Fibroblast of lung (primary cell): ENCODE data around the gene CHST8.

Experiments used
- CTCF ChIP-seq, 2 donors: IDR thresholded peaks in 1 of 2; conservative IDR thresholded peaks in 1 of 2; 1 replicate in 1 of 2; 2 replicates in 1 of 2; pipeline ENCODE4 v1.5.1; 2011 to 2012; ENCODE audit warnings: low read length in 2 of 2, control low read depth in 1 of 2, inconsistent platforms in 1 of 2, low read depth in 1 of 2, mild to moderate bottlenecking in 1 of 2
- EZH2 ChIP-seq: IDR thresholded peaks from 2 replicates; pipeline ENCODE4 v1.5.1; 2012; ENCODE audit warnings: low read length, control low read depth, mild to moderate bottlenecking; ENCODE audit errors: missing control alignments

- TF ChIP-seq EZH2 = no peak
- TF ChIP-seq CTCF (conservative IDR thresholded peaks at IDR 0.05 in 1 of 2, IDR thresholded peaks at IDR 0.05 in 1 of 2; ENCODE audit: low read depth in 1 of 2, low read length in 2 of 2) = no peak
Observed at GRCh38 chr19:33624586-33624985, 2.8 kb downstream of the CHST8 start.
